ENCODE data around the gene ARHGAP10.

ARHGAP10 gene

DNA sequence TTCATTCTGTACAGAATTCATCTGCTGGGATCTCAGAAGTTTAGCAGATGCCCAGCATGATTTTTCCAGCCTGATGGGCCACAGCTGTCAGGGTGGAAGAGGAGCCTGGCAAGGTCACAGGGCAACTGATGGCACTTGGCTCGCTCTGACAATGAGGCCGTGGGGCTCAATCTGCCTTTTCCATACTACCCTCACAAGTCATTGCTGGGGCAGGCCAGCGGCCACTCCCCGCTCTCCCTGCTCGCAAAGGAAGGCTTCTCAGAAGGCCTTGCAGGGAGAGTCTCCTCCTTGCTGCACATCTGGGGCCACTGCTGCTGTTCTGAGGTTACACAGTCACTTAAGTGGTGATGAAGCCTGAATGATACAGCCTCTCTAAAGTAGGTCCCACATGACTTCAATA lies 361.2 kb downstream of the ARHGAP10 start:
- DNase-seq (ENCODE audit: low spot score) = no peak

DNA sequence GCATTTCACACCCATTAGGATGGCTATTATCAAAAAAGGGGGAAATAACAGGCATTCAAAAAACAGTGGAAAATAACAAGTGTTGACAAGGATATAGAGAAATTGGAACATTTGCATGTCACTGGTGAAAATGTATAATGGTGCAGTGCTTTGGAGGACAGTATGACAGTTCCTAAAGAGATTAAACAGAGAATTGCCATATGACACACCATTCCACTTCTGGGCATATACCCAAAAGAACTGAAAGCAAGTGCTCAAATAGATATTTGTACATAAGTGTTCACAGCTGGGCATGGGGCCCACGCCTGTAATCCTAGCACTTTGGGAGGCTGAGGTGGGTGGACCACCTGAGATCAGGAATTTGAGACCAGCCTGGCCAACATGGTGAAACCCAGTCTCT lies 362.3 kb downstream of the ARHGAP10 start:
- no peak for DNase-seq (ENCODE audit: low spot score)

DNA sequence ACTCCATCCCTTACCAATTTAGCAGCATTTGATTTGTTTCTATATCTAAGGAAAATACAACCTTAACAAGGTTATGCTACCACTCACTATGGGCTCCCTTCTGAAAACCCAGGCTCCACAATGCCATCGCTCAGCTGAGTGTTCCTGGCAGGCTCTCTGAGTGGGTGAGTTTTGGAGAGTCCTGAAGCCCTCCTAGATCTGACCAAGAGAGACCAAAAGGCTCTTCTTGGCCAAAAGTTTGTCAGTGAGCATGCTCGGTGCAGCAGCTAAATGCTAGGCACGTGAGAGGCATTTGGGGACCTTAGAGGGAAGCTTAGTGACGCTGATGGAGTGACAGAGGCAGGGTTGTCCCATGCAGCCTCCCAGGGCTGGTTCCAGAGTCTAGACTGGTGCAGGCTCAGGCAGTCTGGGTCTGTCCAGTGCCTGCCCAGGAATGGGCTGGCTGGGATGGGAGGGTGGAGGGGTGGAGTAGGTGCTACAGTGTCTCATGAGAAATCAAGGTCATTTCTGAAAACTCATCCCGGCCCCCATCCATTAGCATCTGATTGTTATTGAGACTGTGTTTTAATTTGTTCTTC lies 363.5 kb downstream of the ARHGAP10 start:
- no peak for DNase-seq (ENCODE audit: low spot score)

DNA sequence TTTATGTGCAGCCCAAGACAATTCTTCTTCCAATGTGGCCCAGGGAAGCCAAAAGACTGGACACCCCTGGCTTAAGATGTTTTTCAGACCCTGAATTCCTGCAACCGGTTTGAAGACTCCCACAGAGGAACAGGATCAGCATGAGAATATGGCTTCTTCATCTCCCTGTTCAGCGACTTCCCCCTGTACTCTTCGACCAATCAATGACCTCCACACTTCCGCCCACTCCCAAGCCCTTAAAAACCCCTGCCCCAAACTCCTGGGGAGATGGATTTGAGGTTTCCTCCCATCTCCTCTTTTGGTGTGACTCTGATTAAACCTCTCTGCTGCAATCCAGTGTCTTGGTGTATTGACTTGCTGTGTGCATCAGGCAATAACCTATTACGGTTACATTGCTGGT lies 365.9 kb downstream of the ARHGAP10 start:
- no peak for DNase-seq (ENCODE audit: low spot score)

DNA sequence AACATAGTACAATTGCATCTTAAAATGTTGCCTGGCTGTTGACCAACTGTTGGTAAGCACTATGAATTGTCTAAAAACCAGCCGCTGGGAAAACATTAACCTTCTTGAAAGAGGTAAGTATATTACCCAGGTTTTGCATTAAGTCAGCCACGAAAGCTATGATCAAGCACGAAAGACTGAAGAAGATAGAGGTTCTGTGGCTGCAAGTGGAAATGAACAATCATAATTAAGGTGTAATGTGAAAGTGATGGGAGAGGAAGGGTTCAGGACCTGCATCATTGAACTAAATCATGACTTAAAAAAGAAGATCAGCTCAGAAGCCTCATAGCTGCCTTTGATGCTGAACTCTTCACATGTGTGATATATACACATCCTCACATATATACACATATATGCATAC lies 369.3 kb downstream of the ARHGAP10 start:
- DNase-seq (ENCODE audit: low spot score) = no peak

DNA sequence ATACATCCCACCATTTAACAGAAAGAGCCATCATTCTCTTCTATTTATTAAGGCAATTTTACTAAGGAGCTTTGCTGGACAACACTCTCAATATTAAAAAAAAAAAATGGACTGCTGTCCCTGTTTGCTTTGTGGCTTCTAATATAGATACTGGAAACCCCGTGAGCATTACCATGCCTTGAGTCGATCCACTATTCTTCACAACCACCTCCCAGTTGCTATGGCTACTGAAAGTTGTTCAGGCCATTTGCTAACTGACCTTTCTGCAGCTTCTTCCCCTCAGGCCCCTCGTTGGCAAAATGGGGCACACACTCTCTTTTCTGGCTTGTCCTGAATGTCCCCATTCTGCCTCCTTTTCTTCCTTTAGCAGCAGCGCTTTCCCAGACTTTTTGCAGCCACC lies 369.9 kb downstream of the ARHGAP10 start:
- DNase-seq (ENCODE audit: low spot score) = no peak

DNA sequence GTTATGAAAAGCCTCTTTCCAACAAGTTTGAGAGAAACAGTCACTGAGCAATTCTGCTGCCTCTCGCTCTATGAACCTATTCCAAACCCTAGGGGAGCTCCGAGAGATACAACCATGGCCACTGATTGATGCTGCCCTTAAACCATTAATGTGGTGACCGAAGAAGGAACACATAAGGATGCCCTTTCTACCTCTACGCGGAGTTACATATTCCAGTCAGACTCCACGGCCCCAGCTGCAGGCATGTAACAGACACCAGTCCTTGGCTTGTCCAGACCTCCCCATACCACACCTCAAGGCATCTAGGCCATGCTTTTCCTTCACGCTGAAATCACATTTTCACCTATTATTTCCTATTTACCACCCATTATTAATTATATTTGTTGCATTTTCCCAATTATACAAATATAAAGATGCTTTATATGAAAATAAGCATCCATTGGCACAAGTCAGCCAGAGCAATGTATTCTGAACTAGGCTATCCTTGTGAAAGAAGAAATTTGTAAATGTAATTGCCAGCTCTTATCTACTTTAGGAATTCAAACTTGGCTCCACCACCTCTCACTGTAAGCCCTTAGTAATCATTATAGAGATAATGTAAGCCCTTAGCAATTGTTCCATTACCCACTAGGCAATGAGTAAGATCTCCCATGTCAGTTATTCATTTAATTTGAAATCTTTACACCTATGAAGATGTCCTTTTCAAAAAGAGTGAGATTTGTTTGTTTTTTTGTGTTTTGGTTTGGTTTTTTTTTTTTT lies 371.9 kb downstream of the ARHGAP10 start:
- DNase-seq (ENCODE audit: low spot score) = no peak

DNA sequence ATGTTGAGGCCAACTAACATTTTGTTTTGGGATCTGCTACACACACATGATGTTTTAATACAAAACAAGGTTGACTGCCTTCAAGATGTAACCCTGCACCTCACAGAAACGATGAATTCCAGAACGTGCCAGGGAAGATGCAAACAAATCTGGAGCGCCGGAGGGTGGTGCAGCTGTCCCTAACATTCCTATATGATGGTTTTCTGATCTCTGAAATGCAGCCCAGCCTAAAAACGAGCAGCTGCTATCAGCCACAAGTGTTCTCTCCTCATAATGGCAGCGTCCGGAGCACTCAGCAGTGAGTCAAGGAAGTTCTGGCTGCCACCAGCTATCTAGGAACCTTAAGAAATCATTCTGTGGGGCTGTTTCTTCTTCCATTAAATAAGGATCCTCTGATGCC lies 376.9 kb downstream of the ARHGAP10 start:
- DNase-seq (ENCODE audit: low spot score) = no peak

DNA sequence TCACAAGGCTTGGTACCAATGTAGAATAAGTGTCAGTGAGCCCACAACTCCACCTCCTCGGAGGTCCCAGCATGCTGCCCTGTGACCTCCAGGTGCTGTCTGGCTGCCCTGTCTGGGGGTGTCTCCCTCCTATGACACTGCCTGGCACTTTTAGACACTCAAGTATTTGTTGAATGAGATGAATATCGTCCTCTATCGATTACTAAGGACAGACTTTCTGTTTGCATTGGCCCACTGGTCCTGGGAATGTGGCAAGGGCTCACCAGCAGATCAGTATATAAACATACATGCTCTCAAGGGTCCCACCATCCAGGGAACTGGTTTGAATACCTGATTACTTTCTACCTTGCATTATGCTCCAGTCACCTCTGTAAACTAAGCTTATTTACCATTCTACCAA lies 377.3 kb downstream of the ARHGAP10 start:
- no peak for DNase-seq (ENCODE audit: low spot score)

DNA sequence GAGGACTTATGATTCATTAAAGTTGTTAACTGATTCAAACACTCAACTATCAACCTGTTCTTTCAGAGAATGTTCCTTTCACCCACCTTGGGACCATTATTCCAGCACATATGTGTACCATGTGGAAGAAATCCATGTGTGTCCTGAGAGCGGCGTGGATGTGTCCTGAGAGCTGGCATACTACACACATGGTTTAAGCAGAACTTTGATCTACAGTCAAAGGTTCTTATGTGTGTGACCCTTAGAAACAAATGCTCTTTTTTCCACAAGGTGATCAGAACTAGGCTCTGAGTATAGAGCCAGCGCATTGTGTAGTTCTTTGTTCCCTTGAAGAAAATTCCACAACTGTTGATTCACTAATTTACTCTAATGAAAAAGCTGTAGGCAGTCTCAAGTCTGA lies 378.3 kb downstream of the ARHGAP10 start:
- no peak for DNase-seq (ENCODE audit: low spot score)

DNA sequence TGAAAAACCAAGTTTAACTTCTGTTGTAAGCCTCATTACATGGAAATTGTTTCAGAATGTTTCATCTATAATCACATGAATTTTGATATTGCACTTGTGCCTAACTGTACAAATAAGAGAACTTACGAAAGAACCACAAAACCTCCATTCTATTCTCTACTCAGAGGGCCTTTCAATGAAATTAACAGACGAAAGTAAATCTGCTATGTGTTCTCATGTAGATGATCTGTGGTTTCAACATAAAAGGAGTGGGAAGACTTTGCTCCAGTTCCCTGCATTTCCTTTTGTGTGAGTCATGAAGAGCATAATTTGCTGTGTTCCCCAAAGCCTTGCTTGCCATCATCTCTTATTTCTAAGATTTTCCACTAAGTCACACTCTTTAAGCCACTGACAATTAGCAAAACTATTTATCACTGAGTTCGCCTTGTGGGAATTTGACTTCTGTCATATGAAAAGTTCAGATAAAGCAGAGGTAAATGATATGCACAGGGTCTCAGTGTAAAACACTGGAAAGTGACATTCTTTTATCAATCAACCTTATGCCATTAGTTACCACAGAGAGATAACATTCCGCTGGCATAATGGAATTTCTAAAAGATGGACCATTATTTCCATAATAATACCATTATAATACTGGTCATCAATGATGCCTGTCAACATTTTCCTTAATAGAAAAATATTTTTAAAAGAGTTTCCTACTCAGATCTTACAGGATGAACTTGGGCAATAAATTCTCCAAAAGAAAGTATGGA lies 380.5 kb downstream of the ARHGAP10 start:
- no peak for DNase-seq (ENCODE audit: low spot score)

DNA sequence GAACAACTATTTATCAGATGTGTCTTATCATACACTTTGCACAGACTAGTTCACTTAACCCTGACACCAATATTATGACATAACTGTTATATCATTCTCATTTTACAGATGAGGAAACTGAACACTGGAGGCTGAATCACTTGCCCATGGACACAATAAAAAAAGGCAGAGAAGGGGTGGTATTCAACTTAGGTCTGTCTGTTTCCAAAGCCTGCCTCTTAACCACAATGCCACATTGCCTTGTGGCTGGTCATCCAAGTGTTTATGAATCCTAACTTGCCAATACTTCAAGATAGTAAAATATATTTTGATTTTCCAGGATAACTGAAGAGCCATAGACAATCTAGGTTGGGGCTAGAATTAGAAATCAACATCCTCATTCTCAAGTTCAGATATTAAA lies 382.5 kb downstream of the ARHGAP10 start:
- DNase-seq (ENCODE audit: low spot score) = no peak

DNA sequence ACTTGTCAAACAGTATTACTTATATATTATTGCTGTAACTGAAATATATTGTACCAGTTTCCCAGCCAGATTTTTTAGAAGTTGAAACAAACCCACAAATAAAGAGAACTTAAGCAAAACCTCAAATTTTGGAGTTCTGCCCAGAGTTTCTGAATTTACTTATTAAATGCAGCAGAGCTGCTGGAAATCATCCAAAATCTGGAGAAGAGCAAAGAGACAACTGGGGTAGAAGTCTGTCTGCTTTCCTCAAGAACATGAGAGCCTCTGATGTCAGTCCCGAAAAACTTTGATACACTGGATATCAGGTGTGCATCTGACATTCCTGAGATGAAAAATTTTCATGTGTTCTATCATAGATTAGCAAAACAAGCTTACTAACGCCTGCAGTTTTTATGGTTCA lies 384.4 kb downstream of the ARHGAP10 start:
- no peak for DNase-seq (ENCODE audit: low spot score)

DNA sequence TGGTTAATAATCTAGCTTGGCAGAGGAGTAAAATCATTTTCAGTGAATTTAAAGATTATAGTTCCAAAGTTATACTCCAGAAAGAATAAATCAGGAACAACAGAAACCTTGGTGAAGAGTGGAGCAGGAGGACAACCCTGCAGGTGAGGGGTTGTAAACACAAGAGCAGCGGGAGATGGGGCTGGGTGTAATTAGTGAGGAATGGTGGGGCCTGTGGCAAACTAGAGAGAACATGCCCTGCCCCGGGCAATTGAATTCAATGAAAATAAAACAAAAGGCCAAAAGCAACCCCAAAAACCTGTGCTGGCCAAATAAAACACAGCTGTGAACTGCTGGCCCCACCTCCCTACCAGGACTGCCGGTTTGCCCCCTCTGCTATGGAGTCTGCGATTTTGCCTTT lies 385.1 kb downstream of the ARHGAP10 start:
- DNase-seq (ENCODE audit: low spot score) = no peak

DNA sequence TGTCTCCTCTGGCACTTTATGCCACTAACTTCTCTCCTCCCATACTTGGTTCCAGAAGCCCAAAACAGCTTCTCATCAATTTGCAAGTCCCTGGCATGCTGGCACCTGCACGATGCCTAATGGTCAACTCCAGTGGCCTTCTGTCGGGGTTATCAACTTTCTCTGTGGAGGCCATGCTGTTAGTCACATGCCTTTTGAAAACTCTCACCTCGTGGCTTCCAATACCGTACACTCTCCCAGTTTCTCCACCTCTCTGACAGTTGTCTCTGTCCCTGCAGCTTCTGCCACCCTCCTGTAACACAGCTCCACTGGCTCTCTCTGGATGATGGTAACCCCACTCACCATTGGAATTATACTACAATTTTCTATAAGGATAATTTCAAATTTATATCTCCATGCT lies 386.3 kb downstream of the ARHGAP10 start:
- DNase-seq (ENCODE audit: low spot score) = no peak

DNA sequence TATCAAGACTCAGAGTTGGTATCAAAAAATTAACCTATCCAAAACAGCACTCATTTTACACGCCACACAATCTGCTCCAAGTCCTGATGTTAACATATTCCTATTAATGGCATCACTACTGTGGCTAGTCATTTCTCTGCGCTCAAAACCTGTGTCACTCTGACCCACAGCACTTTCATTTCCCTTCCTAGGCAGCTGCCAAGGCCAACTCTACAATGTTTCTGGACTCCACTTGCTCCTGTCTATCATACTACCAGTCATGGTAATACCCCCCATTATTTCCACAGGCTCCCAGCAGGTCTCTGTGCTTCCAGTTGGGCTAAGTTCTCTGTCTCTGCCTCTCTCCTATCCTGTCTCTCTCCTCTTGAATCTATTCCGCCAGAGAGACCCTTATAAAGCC lies 386.7 kb downstream of the ARHGAP10 start:
- no peak for DNase-seq (ENCODE audit: low spot score)

DNA sequence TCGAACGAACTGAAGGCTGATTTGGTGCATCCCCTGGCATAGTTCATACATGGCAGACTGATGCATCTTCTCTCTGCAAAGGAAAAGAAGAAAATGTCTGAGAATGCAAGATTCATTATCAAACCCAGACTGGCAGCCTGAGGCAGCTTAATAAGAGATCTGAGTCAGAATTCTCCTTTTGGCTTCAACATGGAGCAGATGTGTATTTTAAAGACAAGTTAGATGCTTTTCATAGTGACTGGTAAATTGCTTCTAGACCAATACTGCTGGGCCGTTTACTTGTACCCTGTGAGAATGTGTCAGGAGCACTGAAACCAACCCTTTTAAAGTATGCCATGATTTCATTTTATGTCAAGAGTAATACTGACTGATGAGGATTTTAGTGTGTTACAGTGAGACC lies 388.3 kb downstream of the ARHGAP10 start:
- no peak for DNase-seq (ENCODE audit: low spot score)
